BE2C (cell line): ENCODE data around the gene CAMSAP1.
"Not testable (repeated sequence)": the region's sequence is repeated elsewhere in the genome, so short reads cannot be mapped to it uniquely, and the experiment has no call there.

Source experiments
- DNase-seq: peaks from one replicate; pipeline ENCODE4 v3.0.0-alpha.2; 2020
- H3K27me3 ChIP-seq: fragments of 250-450 bp; sonication (Bioruptor Pico); 2 replicates; pipeline ENCODE4 v1.5.1; 2020; ENCODE audit warnings: mild to moderate bottlenecking
- H3K36me3 ChIP-seq: fragments of 250-450 bp; sonication (Bioruptor Pico); 2 replicates; pipeline ENCODE4 v1.5.1; 2020; ENCODE audit warnings: mild to moderate bottlenecking
- H3K4me1 ChIP-seq: fragments of 250-450 bp; sonication (Bioruptor Pico); 2 replicates; pipeline ENCODE4 v1.5.1; 2020
- H3K4me3 ChIP-seq: 2 replicates; pipeline ENCODE4 v1.5.1; 2011; ENCODE audit warnings: low read depth, low read length
- H3K9me3 ChIP-seq: fragments of 250-450 bp; sonication (Bioruptor Pico); 2 replicates; pipeline ENCODE4 v1.5.1; 2020
- TF ChIP-seq, protein P1 (sequence below): IDR thresholded peaks from 2 replicates; pipeline ENCODE4 v1.5.1; 2012; ENCODE audit warnings: mild to moderate bottlenecking, low read depth, low read length

Gene CAMSAP1

GRCh38 chr9:135920973-135921585 is 13.7 kb upstream of the CAMSAP1 start:
- Histone ChIP-seq H3K27me3 (no peaks in the 10 kb centered on the region), H3K4me1 (no peaks in the 10 kb centered on the region; the same call in 1 of the 2 replicates), H3K4me3 (no peak overlapping the region), H3K36me3 (peaks cover 4% of the 10 kb centered on the region), H3K9me3 (peaks cover 5% of the 10 kb centered on the region)
- no peak for DNase-seq
- TF ChIP-seq, protein P1, sequence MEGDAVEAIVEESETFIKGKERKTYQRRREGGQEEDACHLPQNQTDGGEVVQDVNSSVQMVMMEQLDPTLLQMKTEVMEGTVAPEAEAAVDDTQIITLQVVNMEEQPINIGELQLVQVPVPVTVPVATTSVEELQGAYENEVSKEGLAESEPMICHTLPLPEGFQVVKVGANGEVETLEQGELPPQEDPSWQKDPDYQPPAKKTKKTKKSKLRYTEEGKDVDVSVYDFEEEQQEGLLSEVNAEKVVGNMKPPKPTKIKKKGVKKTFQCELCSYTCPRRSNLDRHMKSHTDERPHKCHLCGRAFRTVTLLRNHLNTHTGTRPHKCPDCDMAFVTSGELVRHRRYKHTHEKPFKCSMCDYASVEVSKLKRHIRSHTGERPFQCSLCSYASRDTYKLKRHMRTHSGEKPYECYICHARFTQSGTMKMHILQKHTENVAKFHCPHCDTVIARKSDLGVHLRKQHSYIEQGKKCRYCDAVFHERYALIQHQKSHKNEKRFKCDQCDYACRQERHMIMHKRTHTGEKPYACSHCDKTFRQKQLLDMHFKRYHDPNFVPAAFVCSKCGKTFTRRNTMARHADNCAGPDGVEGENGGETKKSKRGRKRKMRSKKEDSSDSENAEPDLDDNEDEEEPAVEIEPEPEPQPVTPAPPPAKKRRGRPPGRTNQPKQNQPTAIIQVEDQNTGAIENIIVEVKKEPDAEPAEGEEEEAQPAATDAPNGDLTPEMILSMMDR = no peak

DNA sequence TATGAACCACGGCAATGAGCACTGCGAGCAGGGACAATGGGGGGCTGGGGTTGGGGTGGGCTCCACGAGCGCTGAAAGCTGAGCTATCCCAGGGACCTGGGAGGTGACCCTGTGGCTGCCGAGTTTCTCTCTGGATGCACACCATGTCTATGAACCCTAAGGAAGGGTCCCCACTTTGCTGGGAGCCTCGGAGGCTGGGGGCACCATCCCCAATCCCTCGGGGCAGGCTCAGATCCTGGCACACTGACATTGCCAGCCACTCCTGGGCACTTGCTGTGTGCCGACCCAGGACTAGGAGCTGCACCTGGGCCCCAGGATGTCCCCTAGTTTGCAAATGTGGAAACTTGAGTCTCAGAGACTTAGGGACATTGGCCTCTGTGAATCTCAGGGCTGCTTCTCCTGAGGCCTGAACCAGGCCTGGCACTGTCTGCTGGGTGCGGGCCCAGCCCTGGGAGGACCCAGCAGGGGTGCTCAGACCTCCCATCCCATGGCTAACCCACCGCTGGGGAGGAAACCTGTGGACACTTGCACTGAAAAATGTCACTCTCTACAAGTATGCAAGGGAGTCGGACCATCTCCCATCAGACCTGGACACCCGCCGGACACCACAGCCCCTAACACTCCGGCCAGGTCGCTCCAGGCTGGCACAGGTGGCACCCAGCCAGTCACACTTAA is 13.0 kb upstream of the CAMSAP1 start:
- Histone ChIP-seq H3K27me3 (no peaks in the 10 kb centered on the region), H3K4me1 (no peaks in the 10 kb centered on the region; the same call in 1 of the 2 replicates), H3K4me3 (no peak overlapping the region), H3K9me3 (peaks cover 5% of the 10 kb centered on the region), H3K36me3 (peaks cover 11% of the 10 kb centered on the region)
- no peak for DNase-seq
- TF ChIP-seq, protein P1 = no peak

DNA sequence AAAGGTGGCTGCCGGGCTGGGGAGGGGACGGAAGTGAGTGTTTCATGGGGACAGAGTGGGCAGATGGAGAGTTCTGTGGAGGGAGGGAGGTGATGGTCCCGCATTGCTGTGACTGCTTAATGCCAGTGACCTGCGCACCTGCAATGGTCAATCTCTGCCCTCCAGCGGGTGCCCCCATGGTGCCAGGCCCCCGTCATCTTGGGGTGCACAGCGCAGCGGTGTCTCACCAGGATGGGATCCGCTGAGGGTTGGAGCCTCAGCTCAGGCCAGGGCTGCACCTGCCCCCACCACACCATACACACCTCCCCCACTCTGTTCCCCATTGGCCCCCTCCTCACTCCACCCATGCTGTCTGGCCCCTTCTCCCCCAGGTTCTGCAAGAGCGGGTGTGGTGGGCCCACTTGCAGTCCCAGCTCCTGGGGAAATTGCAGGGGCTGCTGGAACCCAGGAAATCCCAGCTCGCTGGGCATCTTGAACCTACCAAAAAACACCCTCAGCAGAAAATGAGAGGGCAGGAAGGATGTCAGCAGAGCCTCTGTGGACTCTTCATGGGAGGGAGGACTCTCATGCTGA is 12.1 kb upstream of the CAMSAP1 start:
- peaks cover 11% of the 10 kb centered on the region for H3K36me3 ChIP-seq
- no peaks in the 10 kb centered on the region; the same call in 1 of the 2 replicates for H3K4me1 ChIP-seq
- DNase-seq = no peak
- no peak overlapping the region for H3K4me3 ChIP-seq
- H3K27me3 ChIP-seq = no peaks in the 10 kb centered on the region
- H3K9me3 ChIP-seq = peaks cover 5% of the 10 kb centered on the region
- TF ChIP-seq, protein P1 = no peak

DNA sequence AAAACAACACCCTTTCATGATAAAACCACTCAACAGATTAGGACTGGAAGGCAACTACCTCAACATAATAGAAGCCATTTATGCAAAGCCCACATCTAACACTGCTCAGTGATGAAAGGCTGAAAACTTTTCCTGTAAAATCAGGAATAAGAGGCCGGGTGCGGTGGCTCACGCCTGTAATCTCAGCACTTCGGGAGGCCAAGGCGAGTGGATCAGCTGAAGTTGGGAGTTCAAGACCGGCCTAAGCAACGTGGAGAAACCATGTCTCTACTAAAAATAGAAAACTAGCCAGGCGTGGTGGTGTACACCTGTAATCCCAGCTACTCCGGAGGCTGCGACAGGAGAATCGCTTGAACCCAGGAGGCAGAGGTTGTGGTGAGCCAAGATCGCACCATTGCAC is 8.9 kb upstream of the CAMSAP1 start:
- H3K27me3 ChIP-seq, H3K9me3 ChIP-seq, H3K4me3 ChIP-seq, H3K4me1 ChIP-seq, DNase-seq: not testable (repeated sequence)
- peaks cover 34% of the 10 kb centered on the region for H3K36me3 ChIP-seq

DNA sequence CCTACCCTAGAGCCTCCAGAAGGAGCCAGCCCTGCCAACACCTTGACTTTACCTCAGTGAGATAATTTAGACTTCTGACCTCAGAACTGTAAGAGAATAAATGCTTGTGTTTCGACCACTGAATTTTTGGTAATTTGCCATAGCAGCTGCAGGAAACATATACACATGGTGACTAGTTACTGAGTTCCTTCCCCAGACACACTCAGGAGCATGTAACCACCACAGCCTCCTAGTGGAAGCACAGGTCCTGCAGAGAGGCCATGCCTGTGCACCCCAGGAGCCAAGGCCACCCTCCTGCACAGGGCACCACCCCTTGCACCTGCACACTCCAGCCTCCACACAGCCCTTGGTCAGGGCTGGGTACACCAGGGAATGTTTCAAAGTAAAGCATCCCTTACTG is 7.6 kb upstream of the CAMSAP1 start:
- Histone ChIP-seq H3K4me3 (no peak overlapping the region), H3K36me3 (peaks cover 42% of the 10 kb centered on the region), H3K27me3 (no peaks in the 10 kb centered on the region), H3K9me3 (peaks cover 5% of the 10 kb centered on the region), H3K4me1 (no peaks in the 10 kb centered on the region)
- DNase-seq = no peak
- TF ChIP-seq, protein P1 = no peak

DNA sequence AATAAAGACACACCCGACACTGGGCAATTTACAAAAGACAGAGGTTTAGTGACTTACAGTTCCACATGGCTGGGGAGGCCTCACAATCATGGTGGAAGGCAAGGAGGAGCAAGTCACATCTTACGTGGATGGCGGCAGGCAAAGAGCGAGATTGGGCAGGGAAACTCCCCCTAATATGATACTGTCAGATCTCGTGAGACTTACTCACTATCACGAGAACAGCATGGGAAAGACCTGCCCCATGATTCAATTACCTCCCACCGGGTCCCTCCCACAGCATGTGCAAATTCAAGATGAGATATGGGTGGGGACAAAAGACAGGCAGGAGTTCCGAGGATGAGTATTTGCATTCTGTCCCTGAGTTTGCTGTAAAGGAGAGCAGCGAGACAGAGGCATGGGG is 3.9 kb upstream of the CAMSAP1 start:
- H3K4me3 ChIP-seq, H3K27me3 ChIP-seq, DNase-seq, H3K9me3 ChIP-seq, H3K4me1 ChIP-seq: not testable (repeated sequence)
- peaks cover 39% of the 10 kb centered on the region for H3K36me3 ChIP-seq

GRCh38 chr9:135910757-135911156 is 3.4 kb upstream of the CAMSAP1 start:
- H3K27me3 ChIP-seq = no peaks in the 10 kb centered on the region
- no peak overlapping the region for H3K4me3 ChIP-seq
- H3K4me1 ChIP-seq = peaks cover 4% of the 10 kb centered on the region; the same call in 1 of the 2 replicates
- peaks cover 35% of the 10 kb centered on the region for H3K36me3 ChIP-seq
- H3K9me3 ChIP-seq = no peaks in the 10 kb centered on the region; the same call in 1 of the 2 replicates
- TF ChIP-seq, protein P1 = no peak
- DNase-seq = no peak
